Neural progenitor cell (in vitro differentiated cells): Measurements from ENCODE around the gene PCDH15.

ENCODE experiments used
- CTCF ChIP-seq: fragments of 200-600 bp; sonication (generic); IDR thresholded peaks from 2 replicates; pipeline ENCODE4 v1.5.1; 2017; ENCODE audit warnings: antibody characterized with exemption, mild to moderate bottlenecking
- EZH2 ChIP-seq: fragments of 200-600 bp; sonication (generic); IDR thresholded peaks from 2 replicates; pipeline ENCODE4 v1.6.1; 2017; ENCODE audit warnings: antibody characterized with exemption, mild to moderate bottlenecking, moderate library complexity

- TF ChIP-seq CTCF (no peak), EZH2 (no peak)
Observed at GRCh38 chr10:53980210-53980609, 820.8 kb downstream of the PCDH15 start.
